Cardiac fibroblast (primary cell): ENCODE data around the gene GLI3.

Experiments used
- DNase-seq, 2 donors: peaks; one replicate each; pipeline versions ENCODE4 v3.0.0 to v3.0.0-alpha.2; 2010; ENCODE audit warnings: low read depth in 2 of 2
- H3K4me3 ChIP-seq, 2 donors: replicated peaks in 1 of 2; 1 replicate in 1 of 2; 2 replicates in 1 of 2; pipeline ENCODE4 v1.5.1; 2011; ENCODE audit warnings: low read depth in 2 of 2, low read length in 2 of 2, mild to moderate bottlenecking in 2 of 2, moderate library complexity in 1 of 2
- TF ChIP-seq, protein P1 (sequence below): IDR thresholded peaks from one replicate; pipeline ENCODE4 v1.5.1; 2011; ENCODE audit warnings: low read depth, mild to moderate bottlenecking, low read length, inconsistent platforms

Gene GLI3

DNA sequence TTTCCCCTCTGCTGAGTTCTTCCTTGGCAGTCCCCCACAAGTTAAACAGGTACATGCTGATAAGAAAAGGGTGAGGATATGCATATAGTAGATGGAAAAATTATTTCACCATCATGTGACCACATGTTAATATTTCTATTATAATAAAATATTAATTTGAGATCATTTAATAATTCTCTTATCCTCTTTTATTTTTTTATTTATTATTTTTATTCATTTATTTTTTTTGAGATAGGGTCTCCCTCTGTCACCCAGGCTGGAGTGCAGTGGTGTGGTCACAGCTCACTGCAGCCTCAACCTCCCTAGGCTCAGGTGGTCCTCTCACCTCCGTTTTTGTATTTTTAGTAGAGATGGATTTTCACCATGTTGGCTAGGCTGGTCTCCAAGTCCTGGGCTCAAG, 11.6 kb upstream of the GLI3 start:
- H3K4me3 ChIP-seq = no peak overlapping the region
- TF ChIP-seq, protein P1, sequence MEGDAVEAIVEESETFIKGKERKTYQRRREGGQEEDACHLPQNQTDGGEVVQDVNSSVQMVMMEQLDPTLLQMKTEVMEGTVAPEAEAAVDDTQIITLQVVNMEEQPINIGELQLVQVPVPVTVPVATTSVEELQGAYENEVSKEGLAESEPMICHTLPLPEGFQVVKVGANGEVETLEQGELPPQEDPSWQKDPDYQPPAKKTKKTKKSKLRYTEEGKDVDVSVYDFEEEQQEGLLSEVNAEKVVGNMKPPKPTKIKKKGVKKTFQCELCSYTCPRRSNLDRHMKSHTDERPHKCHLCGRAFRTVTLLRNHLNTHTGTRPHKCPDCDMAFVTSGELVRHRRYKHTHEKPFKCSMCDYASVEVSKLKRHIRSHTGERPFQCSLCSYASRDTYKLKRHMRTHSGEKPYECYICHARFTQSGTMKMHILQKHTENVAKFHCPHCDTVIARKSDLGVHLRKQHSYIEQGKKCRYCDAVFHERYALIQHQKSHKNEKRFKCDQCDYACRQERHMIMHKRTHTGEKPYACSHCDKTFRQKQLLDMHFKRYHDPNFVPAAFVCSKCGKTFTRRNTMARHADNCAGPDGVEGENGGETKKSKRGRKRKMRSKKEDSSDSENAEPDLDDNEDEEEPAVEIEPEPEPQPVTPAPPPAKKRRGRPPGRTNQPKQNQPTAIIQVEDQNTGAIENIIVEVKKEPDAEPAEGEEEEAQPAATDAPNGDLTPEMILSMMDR = no peak
- DNase-seq = no peak

DNA sequence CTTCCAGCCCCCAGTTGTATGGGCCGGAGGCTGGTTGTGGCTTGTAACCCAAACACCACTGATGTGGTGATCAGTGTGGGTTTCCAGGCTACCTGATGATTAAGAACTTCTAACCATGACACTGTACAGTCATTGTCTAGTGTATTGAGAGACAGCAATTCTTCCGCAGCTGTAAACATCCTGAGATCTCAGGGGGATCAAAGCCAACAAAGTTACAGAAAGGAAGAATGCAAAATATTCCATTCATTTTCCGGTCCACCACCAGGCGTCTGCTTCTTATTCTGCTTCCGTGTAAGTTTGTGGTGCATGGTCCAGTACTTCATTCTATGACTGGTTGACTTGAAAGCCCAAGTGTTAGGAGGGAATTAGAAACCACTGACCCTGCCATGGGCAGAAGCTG, 10.3 kb upstream of the GLI3 start:
- peak; percentile 75 to 95 for DNase-seq
- TF ChIP-seq, protein P1 = peak; percentile 41
- no peak overlapping the region for H3K4me3 ChIP-seq

DNA sequence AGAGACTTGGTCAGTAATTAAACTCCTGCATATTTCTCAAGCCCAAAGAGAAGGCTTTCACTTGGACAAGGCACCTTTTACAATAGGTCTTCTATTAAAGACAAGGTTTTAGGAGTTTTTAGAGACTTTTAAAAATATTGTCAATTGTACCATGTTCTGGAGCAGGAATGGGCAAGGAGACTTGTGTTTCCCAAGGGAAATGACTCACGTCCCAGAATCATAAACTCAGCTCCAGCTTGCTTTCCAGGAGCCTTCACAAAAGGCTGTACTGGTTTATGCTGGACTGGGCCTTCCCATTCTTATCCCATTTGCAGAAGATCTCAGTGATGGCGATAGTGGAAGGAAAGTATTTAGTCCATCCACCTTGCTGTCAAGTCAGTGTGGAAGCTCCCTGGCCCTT, 7.8 kb upstream of the GLI3 start:
- DNase-seq = peak; percentile 84 to 94
- TF ChIP-seq, protein P1 = no peak
- H3K4me3 ChIP-seq = no peak overlapping the region

DNA sequence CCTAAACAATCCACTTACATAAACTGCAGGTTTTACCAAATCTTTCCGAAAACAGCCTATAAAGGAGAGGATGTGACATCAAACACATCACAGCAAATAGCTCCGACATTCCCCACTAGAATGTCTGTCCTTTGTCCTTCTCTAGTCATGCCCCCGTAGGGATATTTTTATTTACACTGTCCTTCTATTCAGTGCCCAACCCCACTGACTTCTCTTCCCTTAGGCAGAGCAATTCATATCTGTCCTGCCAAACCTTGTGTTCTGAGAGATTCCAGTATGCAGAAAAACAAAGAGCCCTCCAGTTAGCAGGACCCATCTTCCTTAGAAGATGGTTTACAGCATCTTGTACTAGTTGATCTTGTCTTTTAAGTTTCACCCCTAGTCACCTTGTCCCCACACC, 5.4 kb upstream of the GLI3 start:
- TF ChIP-seq, protein P1 = no peak
- no peak for DNase-seq
- H3K4me3 ChIP-seq = no peak overlapping the region

DNA sequence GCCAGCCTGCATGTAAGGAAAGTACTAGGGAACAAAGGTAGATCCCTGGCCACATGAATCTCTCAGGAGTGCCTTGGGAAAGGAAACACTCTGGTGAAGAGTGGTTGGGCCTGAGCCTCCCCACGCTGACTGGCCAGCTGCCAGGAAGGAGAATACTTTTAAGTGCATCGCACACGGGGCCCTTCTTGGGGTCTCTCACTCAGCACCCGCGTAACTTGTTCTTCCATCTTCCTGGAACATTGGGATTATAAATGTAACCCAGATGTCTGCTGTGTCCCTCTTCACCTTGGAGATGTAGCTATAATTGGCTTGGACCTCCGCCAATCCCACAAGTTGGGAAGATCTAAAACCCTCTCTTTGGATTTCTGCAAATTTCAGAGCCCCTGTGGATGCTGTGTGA, 4.4 kb upstream of the GLI3 start:
- DNase-seq = no peak
- TF ChIP-seq, protein P1 = no peak
- H3K4me3 ChIP-seq = no peak overlapping the region

DNA sequence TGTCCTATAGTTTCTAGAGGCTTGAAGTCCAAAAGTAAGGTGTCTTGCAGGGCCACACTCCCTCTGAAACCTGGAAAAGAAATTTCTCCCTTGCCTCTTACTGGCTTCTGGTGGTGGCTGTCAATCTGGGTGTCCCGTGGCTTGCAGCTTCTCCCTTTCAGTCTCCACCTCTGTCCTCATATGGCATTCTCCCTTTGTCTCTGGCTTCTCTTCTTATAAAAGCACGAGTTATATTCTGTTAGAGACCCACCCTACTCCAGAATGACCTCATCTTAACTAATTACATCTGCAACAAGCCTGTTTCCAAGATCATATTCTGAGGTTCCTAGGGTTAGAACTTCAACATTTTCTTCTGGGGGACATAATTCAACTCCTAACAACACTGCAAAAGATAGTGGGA, 3.4 kb upstream of the GLI3 start:
- TF ChIP-seq, protein P1 = no peak
- no peak overlapping the region for H3K4me3 ChIP-seq
- DNase-seq = no peak

DNA sequence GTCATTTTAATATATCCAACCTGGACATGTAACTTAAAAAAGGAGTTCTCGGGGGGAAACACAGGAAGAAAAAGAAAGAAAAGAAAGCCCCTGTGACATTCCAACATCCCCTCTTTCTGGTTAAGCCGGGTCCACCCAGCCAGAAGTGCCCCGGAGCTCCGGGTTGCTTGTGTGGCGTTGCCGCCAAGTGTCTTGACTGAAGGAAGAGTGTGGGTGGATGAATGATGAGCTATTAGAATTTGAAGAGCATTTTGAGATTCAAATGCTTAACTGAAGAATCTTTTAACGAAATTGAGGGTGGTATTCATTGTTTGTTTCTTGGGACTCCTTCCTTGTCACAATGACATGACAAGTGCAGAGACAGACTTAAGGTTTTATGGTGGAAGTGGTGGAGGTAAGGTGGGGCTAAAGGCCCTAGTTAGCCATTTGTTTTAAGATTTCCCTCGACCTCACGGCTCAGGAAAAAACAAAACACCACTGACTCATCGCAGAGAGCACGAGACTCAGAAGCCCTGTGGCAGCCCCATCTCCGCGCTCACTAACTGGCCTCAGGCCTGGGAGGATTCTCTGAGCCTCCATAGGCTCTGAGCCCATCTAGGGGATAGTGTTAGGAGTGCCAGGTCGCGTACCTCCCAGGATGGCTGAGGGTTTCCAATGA, 1.8 kb upstream of the GLI3 start:
- peak; percentile 77 to 78 for DNase-seq
- no peak overlapping the region for H3K4me3 ChIP-seq
- TF ChIP-seq, protein P1 = no peak
